Measurements from ENCODE around the gene FAM210A.

The FAM210A gene

DNA sequence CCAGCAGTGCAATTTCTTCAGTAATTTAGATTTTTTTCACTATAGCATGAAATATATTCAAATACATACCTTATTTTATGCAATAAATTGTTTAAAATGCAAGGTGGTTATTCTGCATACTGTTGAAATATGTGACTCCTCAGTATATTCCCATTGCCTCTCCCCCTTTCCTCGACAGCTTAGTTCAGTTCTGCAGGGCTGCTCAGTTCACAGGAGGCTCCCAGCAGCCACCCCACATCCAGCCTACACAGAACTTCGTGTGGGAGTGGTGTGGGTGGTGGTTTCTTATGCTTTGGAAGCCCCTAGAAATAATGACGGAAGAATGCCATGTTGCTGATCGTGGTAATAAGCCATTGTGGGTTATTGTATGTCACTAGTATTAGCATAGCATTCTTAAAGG lies 79.7 kb downstream of the FAM210A start:
- no peak for DNase-seq (ENCODE audit: low read depth in 4 of 4, low spot score in 1 of 4)

DNA sequence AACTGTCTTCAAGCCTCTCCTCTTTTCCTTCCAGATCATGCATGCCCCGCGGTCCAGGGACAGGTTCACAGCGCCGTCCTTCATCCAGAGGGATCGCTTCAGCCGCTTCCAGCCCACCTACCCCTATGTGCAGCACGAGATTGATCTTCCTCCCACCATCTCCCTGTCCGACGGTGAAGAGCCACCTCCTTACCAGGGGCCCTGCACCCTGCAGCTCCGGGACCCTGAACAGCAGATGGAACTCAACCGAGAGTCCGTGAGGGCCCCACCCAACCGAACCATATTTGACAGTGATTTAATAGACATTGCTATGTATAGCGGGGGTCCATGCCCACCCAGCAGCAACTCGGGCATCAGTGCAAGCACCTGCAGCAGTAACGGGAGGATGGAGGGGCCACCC lies 81.3 kb downstream of the FAM210A start:
- no peak for DNase-seq (ENCODE audit: low read depth in 4 of 4, low spot score in 1 of 4)

- DNase-seq (ENCODE audit: low read depth in 4 of 4, low spot score in 1 of 4): no peak
Observed at GRCh38 chr18:13643261-13643751, 83.1 kb downstream of the FAM210A start.

DNA sequence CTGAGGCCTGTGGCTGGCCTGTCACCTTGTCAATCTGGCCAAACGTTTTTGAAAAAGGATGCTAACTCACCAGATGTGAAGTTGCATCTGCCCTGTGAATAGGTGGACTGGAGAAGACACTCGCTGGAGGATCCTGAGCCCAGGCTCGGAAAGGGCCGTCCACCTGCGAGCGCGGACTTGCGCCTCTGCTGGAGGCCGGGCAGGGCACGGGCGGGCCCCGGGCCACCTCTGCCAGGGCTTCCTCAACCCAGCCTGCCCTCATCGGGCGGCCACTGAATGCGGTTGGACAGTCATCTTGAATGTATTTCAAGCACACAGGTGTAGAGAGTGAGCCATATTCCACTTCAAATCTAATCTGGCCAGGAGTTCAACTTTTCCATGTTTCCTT lies 83.9 kb downstream of the FAM210A start:
- no peak for DNase-seq (ENCODE audit: low read depth in 4 of 4, low spot score in 1 of 4)

GRCh38 chr18:13641551-13642439 lies 84.6 kb downstream of the FAM210A start:
- no peak for DNase-seq (ENCODE audit: low read depth in 4 of 4, low spot score in 1 of 4)

DNA sequence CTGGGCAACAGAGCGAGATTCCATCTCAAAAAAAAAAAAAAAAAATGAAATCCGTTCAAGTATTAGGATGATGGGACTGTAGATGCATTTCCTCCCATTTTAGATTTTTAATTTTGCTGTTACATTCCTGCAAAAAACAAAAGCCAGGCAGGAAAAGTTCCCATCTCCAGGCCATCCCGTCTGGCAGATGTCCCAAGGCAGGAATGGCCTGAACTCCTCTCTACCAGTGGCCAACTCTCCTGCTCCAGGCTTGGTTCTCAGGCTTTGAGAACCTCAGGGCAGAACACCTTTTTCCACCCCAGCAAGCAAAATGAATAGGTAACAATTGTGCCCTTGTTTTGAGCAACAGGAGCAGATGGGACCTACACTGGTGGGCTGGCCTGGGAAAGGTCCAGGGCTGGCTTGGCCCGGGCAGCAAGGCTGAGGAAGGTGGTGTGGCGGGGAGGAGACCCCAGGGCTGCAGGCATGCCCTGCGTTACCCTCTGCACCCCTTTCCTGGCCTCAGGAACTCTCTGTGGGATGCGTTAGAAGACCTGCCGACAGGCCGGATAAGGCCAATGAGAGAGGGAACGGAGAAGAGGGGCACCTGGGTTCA lies 86.0 kb downstream of the FAM210A start:
- no peak for DNase-seq (ENCODE audit: low read depth in 4 of 4, low spot score in 1 of 4)

- no peak for DNase-seq (ENCODE audit: low read depth in 4 of 4, low spot score in 1 of 4)
Observed at GRCh38 chr18:13638719-13639595, 87.4 kb downstream of the FAM210A start.

DNA sequence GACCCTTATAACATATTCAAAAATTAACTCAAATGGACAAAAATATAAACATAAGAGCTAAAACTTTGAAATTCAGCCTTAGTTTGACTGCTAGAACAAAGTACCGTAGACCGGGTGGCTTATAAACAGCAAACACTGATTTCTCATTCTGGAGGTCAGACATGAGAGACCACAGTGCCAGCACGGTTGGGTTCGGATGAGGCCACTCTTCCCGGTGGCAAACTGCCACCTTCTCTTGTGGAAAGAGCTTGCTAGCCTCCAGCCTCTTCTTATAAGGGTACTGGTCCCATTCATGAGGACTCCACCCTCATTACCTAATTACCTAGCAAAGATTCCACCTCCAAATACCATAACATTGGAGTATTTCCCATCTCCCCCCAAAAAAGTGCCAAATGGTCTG lies 91.3 kb downstream of the FAM210A start:
- DNase-seq (ENCODE audit: low read depth in 4 of 4, low spot score in 1 of 4): no peak

GRCh38 chr18:13633700-13634099 lies 92.7 kb downstream of the FAM210A start:
- DNase-seq (ENCODE audit: low read depth in 4 of 4, low spot score in 1 of 4): no peak

DNA sequence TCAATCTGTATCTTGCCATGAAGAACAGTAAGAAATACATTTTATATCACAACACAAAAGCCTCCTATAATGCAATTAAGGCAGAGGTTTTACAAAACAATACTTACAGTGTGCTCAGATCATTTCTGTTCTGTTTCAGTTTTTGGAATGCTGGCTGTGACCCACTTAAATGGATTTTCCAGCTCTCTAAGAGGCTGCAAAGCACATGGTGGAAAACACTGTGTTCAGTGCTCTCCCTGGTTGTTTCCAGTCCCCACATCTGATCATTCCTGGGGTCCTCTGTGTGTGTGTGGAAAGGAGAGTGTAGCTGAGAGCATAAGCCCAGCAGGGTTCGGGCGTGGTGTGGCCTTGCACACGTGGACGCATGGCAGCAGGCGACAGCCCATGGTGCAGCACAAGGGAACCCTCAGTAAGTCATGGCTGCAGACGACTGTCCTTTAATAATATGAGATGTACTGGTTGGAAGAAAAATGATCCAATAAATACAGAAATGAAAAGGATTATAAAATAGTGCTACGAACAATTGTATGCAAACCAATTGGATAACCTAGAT lies 95.6 kb downstream of the FAM210A start:
- DNase-seq (ENCODE audit: low read depth in 4 of 4, low spot score in 1 of 4): no peak

GRCh38 chr18:13629841-13630715 lies 96.3 kb downstream of the FAM210A start:
- DNase-seq (ENCODE audit: low read depth in 4 of 4, low spot score in 1 of 4): peak in 1 of 4 experiments; percentile 29

GRCh38 chr18:13628211-13628610 lies 98.1 kb downstream of the FAM210A start:
- DNase-seq (ENCODE audit: low read depth in 4 of 4, low spot score in 1 of 4): no peak

- DNase-seq (ENCODE audit: low read depth in 4 of 4, low spot score in 1 of 4): no peak
Observed at GRCh38 chr18:13627639-13628038, 98.7 kb downstream of the FAM210A start.

- DNase-seq (ENCODE audit: low read depth in 4 of 4, low spot score in 1 of 4): no peak
Observed at GRCh38 chr18:13626544-13626908, 99.8 kb downstream of the FAM210A start.

DNA sequence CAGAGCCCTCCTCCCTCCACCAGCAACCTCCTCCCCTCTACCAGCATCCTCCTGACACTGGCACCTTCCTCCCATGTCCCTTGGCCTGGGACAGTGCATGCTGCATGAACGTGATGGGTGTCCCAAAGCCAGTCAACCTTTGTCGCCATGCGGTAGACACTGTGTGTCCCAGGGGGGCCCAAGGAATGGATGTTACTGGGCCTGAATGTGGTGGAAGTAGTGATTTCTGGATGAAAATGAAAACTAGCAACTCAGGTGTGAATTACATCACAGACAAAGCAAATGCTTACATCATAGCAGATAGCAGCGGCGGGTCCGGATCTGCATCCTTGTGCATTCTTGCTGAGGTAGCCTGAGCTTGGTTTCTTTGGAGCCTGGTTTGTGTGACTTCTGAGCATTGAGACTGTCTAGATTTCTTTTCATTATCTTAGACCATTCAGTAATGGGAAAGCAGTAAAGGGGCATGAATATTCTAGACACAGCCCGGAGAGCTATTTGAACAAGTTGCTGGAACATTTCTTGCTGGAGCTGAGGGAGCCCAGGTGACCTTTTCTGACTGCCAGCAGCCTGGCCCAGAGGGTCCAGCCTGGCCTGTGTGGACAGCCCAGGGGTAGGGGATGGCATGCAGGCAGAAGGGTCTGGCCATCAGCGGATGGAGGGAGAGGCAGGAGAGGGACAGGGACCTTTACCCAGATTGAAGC lies 100.4 kb downstream of the FAM210A start:
- DNase-seq (ENCODE audit: low read depth in 4 of 4, low spot score in 1 of 4): no peak

DNA sequence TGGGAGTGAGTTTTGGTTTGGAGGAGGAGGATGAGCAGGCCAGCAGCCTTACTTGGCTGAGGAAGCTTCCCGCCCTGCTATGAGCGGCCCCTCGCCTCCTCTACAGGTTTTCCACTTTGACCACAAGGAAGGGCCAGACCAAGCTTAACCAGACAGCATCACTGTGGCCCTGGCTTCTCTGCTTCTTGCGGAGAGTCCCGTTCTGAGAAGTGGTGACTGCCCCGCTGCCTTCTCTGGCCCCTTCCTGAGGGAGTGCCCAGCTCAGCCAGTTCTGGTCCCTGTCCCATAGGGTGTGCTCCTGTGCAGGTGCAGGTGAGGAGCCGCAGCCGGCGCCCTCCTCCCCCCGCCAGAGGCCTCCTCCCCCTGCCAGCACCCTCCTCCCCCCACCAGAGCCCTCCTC lies 101.0 kb downstream of the FAM210A start:
- DNase-seq (ENCODE audit: low read depth in 4 of 4, low spot score in 1 of 4): no peak

GRCh38 chr18:13624563-13625237 lies 101.7 kb downstream of the FAM210A start:
- no peak for DNase-seq (ENCODE audit: low read depth in 4 of 4, low spot score in 1 of 4)

GRCh38 chr18:13623871-13624270 lies 102.5 kb downstream of the FAM210A start:
- no peak for DNase-seq (ENCODE audit: low read depth in 4 of 4, low spot score in 1 of 4)

DNA sequence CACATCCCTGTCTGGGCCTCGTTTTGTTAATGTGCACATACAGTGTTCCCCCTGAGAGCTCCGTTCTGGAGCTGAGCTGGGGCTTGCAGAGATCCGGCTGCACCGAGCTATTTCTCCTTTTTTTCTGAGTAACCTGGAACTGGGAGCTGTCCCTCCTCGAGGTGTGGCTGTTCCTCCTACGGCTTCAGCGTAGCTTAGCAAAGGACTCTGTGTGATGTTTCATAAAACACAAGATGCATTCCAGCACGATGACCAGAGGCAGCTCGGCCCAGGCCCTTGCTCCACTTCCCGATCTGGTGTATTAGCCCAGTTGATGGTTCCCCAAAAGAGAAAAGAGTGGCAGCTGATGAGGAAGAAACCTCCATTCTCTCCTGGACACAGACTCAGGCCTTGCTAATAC lies 103.0 kb downstream of the FAM210A start:
- DNase-seq (ENCODE audit: low read depth in 4 of 4, low spot score in 1 of 4): no peak
